ENCODE data around the gene RNU1-4.
"Not testable (repeated sequence)": the region's sequence is repeated elsewhere in the genome, so short reads cannot be mapped to it uniquely, and the experiment has no call there.

Gene RNU1-4

GRCh38 chr1:16708704-16709103, 31.6 kb upstream of the RNU1-4 start:
- not testable (repeated sequence) for H3K4me3 ChIP-seq (ENCODE audit: low read length)

- H3K4me3 ChIP-seq (ENCODE audit: low read length) = not testable (repeated sequence)
Observed at GRCh38 chr1:16709659-16710087, 30.6 kb upstream of the RNU1-4 start.

GRCh38 chr1:16710618-16711017, 29.7 kb upstream of the RNU1-4 start:
- H3K4me3 ChIP-seq (ENCODE audit: low read length) = not testable (repeated sequence)

- H3K4me3 ChIP-seq (ENCODE audit: low read length) = not testable (repeated sequence)
Observed at GRCh38 chr1:16712131-16712530, 28.2 kb upstream of the RNU1-4 start.

GRCh38 chr1:16712582-16712981, 27.7 kb upstream of the RNU1-4 start:
- H3K4me3 ChIP-seq (ENCODE audit: low read length) = not testable (repeated sequence)

GRCh38 chr1:16712984-16713383, 27.3 kb upstream of the RNU1-4 start:
- H3K4me3 ChIP-seq (ENCODE audit: low read length) = not testable (repeated sequence)

- not testable (repeated sequence) for H3K4me3 ChIP-seq (ENCODE audit: low read length)
Observed at GRCh38 chr1:16713480-16713879, 26.8 kb upstream of the RNU1-4 start.

GRCh38 chr1:16716691-16717335, 23.5 kb upstream of the RNU1-4 start:
- H3K4me3 ChIP-seq (ENCODE audit: low read length) = no peak overlapping the region
- TF ChIP-seq ZNF274 (IDR thresholded peaks at IDR 0.05; ENCODE audit: low read depth, low read length) = no peak

GRCh38 chr1:16717336-16718098, 22.8 kb upstream of the RNU1-4 start:
- no peak overlapping the region for H3K4me3 ChIP-seq (ENCODE audit: low read length)
- TF ChIP-seq ZNF274 (IDR thresholded peaks at IDR 0.05; ENCODE audit: low read depth, low read length) = no peak

- not testable (repeated sequence) for H3K4me3 ChIP-seq (ENCODE audit: low read length)
Observed at GRCh38 chr1:16718099-16718907, 22.0 kb upstream of the RNU1-4 start.

- H3K4me3 ChIP-seq (ENCODE audit: low read length) = no peak overlapping the region
- TF ChIP-seq ZNF274 (IDR thresholded peaks at IDR 0.05; ENCODE audit: low read depth, low read length) = no peak
Observed at GRCh38 chr1:16718908-16719533, 21.3 kb upstream of the RNU1-4 start.

GRCh38 chr1:16719571-16720350, 20.6 kb upstream of the RNU1-4 start:
- no peak overlapping the region for H3K4me3 ChIP-seq (ENCODE audit: low read length)
- TF ChIP-seq ZNF274 (IDR thresholded peaks at IDR 0.05; ENCODE audit: low read depth, low read length) = no peak

- TF ChIP-seq ZNF274 (IDR thresholded peaks at IDR 0.05; ENCODE audit: low read depth, low read length) = no peak
- H3K4me3 ChIP-seq (ENCODE audit: low read length) = no peak overlapping the region
Observed at GRCh38 chr1:16720351-16721223, 19.7 kb upstream of the RNU1-4 start.

Measured in GM08714 (cell line).